Hematopoietic multipotent progenitor cell treated with erythropoietin and hydrocortisone succinate and interleukin-3 and kit ligand, for 6 days (in vitro differentiated cells): Measurements from ENCODE around the gene ZNF205.

ENCODE experiments used
- DNase-seq: peaks from one replicate; pipeline ENCODE4 v3.0.0-alpha.2; 2015

Gene ZNF205

DNA sequence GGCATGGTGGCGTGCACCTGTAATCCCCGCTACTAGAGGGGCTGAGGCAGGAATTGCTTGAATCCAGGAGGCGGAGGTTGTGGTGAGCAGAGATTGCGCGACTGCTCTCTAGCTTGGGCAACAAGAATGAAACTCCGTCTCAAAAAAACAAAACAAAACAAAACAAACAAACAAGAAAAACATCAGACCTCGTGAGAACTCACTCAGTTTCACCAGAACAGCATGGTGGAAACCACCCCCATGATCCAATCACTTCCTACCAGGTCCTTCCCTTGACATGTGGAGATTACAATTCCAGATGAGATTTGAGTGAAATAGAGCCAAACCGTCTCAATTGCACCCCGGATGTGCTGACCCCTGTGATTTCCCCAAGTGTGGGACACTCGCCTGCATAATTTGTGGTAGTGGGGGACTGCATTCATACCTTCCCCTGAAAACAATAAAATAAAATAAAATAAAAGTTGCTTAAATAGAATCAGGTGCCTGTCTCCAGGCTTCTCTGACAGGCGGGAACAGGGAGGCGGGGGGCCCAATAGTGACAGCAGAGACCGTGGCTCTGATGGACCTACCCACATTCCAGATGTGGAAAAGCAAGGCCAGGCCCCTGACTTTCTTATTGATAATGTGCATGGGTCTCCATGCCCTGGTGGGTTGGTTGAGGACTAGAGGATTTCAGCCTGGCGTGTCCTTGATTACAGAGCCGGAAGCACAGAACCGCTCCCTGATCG is 26.4 kb upstream of the ZNF205 start:
- DNase-seq: no peak

DNA sequence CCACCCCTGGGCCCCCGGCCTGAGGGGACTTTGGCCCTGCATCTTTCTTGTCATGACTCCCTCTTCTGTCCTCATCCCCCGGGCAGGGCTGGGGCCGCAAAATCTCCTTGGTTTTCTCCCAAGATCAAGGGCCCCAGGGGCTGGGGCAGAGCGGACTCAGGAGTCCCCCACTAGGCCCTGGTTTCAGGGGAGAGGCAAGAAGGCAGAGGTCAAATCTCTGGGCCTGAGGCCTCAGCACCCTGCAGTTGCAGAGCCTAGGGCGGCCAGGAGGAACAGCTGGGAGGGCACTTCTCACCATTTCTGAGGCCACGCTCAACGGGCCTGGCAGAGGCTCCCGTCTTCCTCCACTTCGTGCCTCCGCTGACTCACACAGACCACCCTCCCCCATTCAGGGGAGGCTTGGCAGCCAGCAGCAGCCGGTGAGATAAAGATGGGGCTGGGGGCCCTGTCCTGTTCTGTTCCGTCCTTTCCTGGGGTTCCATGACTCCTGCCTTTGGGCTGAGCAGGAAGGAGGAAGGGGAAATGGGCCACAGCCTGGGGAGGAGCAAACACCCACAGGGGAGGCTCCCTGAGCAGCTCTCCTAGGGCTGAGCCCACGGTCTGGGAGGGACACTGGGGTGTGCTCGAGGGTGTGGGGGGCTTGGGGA is 25.7 kb upstream of the ZNF205 start:
- DNase-seq: peak; percentile 48

DNA sequence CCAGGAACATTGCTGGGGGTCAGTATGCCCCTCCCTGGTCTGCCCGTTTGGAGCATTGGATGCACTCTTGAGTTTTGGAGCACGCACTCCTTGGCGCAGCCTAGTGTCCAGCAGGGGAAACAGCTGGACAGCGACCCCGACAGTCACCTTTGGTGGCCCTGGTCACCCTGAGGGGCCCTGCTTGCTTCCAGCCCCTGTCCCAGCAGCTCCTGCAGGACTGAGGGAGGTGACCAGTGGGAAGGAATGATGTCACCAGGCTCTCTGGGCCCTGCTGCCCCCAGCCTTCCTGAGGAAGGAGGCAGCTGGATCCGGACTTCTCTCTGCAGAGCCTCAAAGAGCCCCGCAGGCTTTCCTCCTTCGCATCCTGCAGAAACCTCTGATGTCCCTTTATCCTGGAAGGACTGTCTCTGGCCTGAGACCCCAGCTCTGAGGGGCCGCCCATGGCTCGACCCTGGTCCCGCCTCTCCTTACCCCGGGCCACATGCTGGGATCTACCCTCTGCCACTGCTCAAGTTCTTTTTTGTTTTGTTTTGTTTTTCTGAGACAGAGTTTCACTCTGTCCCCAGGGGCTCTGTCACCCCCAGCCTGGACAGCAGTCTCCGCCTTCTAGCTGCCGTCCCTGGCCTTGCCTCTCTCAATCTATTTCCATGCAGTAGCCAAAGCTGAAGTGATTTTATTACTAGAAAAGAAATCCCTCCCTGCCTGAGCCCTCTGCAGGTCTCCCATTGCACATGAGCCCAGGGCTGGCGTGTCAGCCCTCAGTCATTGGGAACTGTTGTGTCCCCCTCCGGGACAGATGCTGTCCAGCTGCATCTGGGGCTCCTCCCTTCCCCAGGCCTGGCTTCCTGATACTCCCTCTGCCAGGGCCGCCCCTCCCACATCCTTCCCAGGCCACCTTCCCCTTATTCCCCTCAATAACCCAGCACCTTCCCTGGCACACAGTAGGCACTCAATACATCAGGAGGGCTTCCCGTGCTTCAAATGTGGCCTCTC is 24.8 kb upstream of the ZNF205 start:
- DNase-seq: peak; percentile 47

DNA sequence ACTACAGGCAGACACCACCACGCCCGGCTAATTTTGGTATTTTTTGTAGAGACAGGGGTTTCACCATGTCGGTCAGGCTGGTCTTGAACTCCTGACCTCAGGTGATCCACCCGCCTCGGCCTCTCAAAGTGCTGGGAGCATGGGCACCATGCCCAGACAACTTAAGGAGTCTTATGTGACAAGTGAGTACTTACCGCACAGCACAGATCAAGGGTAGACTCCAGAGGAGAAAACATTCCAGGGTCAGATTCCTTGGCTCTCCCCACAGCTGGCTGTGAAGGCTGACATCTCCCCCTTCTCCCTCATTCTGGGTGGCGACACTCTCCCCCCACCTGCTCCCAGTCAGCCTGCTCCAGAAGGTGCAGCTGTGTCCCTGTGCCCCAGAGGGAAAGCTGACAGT is 23.9 kb upstream of the ZNF205 start:
- DNase-seq: no peak

DNA sequence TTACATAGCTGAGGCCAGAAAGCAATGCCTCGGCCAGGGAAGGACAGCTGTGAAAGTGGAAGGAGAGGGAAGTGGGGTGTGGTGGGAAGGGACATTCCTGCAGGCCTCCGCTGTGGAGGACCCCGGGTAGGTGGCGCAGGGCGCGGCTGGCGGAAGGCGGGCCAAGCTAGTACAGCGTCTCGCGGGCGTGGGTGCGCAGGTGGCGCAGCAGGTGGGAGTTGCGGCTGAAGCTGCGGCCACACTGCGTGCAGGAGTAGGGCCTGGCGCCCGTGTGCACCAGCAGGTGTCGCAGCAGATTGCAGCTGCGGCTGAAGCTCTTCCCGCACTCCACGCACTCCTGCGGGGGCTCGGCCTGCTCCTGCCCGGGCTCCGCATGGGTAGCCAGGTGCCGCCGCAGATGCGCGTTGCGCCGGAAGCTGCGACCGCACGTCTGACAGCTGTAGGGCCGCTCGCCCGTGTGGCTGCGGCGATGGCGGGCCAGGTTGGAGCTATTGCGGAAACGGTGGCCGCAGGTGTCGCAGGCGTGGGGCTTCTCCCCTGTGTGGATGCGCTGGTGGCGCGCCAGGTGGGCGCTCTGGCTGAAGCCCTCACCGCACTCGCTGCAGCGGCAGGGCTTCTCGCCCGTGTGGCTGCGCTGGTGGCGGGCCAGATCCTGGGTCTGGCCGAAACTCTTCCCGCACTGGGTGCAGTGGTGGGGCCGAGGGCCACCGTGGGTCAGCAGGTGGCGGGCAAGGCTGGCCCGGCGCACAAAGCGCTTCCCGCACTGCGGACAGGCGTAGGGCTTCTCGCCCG is 23.3 kb upstream of the ZNF205 start:
- DNase-seq: no peak

DNA sequence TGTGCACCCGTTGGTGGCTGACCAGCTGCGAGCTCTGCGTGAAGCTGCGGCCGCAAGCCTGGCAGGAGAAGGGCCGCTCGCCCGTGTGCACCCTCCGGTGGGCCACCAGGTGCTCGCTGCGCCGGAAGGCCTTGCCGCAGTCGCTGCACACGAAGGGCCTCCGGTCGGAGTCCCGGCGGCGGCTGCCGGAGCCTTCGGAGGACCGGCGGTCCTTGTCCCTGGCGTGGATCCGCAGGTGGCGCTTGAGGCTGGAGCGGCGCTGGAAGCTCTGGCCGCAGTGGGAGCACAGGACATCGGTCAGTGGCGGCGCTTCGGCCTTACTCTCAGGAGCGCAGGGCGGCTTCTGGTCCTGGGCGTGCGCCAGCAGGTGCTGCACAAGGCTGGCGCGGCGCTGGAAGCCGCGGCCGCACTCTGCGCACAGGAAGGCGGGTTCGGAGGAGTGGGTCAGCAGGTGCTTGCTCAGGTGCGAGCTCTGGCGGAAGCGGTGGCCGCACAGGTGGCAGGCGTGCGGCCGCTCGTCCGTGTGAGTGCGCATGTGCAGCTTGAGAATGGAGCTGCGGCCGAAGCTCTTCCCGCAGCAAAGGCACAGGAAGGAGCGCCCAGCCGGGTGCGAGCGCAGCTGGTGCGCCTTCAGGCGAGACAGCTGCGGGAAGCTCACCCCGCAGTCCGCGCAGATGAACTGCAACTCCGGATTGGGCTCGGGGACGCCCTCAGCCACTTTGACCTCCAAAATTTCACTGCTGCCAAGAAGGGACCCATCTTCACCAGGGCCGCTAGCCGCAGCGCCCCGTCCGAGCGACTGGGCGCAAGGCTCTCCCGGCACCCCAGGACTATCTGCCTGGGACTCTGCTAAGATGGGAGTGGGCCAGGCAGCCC is 22.4 kb upstream of the ZNF205 start:
- DNase-seq: no peak

DNA sequence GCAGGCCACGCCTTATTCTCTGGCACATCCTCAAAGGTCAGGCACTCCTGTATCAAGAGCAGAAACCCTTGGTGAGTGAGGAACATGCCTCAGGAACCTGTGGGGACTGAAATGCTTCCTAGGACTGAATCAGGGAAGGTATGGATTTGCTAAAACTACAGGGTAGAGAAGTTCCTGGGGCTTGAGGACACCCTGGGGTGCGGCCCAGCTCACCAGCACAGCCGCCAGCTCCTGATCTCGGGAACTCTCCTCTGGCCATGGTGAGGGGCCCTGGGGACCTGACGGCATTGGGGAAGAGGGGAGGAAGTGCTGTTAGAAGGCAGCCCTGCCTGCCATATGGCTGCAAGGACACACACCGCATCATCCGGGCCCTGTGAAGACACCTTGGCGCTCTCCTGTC is 20.8 kb upstream of the ZNF205 start:
- no peak for DNase-seq

DNA sequence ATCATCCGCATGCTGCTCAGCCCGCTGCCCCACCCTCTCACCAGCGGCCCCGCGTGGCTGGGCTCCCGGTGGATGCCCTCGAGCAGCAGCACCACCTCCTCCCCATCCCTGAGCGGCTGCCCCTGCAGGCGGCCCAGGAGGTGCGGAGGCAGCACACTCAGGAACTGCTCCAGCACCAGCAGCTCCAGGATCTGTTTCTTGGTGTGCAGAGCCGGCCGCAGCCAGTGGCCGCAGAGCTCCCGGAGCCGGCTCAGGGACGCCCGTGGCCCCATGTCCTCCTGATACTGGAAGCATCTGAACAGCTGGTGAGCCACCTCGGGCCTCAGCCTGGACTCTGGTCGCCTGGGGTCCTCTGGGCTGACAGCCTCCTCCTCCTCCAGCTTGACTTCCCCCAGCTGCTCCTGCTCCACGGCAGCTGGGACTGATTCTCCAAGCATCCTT is 19.9 kb upstream of the ZNF205 start:
- no peak for DNase-seq

DNA sequence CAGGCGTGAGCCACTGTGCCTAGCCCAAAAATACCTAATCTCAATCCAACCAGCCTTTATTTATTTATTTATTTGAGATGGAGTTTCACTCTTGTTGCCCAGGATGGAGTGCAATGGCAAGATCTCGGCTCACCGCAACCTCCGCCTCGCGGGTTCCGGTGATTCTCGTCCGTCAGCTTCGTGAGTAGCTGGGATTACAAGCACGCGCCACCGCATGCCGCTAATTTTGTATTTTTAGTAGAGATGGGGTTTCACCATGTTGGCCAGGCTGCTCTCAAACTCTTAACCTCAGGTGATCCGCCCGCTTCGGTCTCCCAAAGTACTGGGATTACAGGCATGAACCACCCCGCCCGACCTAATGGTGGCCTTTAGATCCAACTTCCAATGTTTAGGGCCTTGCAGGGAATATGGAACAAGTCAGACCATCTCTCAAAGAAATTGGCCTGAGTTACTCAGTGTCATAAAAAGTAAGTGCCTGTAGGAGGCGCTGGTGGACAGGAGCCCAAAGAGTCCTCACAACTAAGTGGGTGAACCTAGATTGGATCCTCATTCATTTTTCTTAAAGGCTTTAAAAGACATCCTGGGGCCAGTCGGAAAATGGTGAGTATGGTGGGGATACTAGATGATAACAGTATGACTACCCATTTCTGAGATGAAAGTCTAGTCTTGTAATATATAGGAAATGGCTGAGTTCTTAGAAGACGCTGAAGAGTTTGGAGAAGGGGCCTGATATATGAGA is 17.9 kb upstream of the ZNF205 start:
- peak; percentile 78 for DNase-seq

DNA sequence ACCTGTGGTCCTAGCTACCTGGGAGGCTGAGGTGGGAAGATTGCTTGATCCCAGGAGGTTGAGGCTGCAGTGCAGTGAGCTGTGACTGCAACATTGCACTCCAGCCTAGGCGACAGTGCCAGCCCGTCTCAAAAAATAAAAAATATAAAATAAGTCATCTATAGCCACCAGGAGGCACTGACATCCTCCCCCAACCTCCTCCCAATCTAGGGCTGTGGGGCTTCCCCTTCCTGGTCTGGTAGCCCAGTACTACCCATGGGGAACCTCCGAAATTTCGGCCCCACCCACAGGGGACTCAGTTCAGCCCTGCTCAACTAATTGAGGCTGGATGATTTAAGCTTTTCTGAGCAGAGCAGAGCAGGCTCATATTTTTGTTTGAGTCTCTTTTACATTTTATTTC is 16.5 kb upstream of the ZNF205 start:
- DNase-seq: peak; percentile 88

DNA sequence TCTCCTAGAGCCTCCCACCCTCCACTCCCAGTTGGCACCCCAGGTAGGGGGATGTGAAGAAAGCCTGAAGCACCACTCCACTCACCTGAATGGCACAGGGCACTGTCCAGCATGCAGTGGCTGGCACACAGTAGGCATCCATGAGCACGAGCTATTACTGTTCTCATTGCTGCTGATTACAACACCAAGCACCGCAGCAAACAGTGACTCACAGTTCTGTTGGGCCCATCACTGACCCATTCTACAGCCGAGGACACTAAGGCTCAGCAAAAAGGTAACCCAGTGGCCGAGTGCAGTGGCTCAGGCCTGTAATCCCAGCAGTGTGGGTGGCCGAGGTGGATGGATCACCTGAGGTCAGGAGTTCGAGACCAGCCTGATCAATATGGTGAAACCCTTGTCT is 16.0 kb upstream of the ZNF205 start:
- no peak for DNase-seq

DNA sequence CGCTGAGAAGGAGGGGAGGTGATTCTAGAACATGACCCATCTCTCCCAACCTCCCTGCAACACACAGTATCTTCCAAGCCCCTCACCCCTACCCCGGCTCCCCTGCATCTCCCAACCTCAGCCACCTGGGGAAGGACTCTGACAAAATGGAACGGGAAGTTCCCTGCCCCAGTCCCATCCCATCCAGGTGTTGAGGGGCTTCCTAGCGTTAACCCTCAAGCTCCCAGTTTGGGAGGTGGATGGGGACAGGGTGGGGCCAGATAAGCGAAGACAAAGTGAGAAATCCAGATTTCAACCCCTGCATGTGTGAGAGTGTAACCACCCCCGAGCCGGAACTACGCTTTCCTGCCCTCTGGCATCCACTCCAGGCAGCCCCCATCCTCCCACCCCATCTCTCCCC is 15.1 kb upstream of the ZNF205 start:
- no peak for DNase-seq

DNA sequence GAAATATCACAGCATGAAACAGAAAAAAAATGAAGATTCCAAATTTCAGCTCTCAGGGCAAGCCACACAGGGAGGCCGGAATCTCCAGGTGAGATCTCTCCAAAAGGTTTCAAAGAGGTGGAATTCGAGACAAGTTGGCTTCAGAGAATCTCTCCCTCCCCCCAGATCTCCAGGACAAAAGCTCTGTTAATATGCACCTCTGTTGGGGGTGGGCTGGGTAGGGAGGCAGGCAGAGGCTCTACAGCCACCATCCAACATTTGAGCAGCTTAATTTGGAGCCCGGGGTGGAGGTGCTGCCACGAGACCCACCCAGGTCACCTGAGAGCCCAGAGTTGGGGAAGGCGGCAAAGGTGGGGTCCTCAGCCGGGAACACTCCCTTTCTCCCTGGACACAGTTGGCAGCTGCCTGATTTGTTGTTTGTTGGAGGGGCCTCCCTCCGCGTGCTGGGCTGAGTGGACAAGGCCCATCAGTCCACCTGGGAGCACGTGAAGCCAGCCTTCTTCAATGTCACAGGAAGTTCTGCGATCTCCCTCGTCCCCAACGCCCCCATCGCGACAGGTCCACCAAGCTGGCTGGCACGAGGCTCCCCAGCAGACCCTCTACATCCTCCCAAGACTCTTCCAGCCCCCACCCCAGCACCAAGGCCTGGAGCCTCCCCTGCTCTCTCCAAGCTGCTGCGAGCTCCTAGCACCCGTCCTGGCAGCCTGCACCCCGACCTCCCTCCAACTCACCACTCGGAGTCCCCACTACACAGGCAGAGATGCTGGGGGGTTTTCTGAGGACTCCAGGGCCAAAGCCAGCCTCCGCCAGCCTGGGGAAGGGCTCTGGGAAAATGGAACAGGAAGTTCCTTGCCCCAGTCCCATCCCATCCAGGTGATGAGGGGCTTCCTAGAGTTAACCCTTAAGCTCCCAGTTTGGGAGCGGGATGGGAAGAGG is 13.7 kb upstream of the ZNF205 start, which contains the start of gene ZSCAN10:
Gene ZSCAN10, minus strand, starts transcription at position 836 of the 936 bp plus-strand sequence. CDS start 6,357 bp downstream, outside the sequence.
- DNase-seq: no peak

DNA sequence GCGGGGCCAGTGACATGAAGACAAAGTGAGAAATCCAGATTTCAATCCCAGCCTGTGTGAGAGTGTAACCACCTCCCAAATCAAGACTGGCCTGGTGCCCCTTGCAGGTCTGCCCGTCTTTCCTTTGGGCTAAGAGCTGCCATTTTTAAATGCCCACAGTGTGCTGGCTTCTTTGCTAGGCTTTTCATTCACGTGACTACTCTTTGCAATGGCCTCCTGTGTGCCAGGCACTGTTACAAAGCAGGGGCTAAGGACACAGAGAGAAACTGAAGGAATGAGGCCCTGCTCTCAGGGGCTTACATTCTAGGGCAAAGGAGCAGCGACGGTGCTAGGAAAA is 13.0 kb upstream of the ZNF205 start:
- no peak for DNase-seq

DNA sequence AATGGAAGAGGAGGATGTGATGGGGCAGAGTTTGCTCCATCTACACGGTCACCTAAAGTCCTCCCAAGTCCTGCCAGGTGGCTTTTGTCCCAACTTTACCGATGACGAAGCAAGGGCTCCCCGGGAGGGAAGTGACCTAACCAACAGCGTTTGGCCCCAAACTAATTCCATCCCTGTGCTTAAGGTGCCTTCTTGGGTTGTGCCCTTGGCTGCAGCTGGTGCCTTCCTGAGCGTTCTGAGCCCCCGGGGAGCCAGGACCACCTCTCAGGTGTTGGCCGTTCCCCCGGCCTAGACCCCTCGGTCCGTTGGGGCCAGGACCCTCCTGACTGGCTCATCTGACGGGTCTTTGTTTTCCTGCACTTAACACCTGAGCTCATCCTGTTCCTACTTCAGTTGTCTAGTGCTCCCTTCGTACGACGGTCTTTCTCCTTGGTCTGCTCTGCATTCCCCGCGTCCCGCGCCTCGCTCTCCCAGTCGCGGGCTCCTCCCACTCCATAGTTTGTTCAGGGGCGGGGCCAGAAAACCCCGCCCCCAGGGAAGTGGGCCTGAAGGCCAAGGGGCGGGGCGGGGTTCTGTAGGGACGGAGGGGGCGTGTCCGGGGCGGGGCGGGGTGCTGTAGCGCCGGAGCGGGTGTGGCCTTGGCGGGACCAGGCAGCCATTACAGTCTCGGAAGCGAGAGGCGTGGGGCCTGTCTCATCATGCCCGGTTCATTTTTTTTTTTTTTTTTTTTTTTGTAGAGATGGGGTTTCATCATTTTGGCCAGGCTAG is 12.5 kb upstream of the ZNF205 start:
- DNase-seq: peak; percentile 99

DNA sequence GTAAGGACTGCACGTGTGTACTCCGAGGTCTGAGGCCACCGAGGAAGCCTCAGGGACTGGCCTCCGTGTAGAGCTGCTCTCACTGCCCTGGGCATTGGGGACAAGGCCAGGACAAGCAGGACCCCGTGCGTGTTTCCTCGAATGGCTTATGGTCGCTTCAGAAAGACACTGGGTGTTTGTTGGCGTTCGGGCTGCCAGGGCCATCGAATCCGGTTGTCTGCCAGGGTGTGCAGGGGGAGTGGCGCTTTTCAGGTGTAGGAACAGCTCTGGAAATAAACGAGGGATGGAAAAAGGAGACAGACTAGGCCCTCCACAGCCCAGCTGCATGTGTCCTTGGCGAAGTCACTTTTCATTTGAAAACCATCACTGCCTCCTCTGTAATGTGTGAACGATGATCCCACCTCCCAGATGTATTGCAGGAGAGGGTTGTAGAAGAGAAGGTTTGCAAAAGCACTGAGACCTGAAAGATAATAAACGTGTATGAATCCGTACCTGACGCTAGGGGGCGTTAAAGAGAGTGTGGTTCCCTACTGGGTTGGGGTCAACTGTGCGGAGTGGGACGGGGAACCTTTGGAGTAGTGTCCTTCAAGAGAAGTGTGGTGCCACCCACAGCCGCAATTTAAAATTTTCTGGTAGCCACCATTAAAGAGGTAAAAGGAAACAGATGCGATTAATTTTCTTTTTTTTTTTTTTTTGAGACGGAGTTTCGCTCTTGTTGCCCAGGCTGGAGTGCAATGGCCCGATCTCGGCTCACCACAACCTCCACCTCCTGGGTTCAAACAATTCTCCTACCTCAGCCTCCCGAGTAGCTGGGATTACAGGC is 11.2 kb upstream of the ZNF205 start:
- DNase-seq: peak; percentile 90

DNA sequence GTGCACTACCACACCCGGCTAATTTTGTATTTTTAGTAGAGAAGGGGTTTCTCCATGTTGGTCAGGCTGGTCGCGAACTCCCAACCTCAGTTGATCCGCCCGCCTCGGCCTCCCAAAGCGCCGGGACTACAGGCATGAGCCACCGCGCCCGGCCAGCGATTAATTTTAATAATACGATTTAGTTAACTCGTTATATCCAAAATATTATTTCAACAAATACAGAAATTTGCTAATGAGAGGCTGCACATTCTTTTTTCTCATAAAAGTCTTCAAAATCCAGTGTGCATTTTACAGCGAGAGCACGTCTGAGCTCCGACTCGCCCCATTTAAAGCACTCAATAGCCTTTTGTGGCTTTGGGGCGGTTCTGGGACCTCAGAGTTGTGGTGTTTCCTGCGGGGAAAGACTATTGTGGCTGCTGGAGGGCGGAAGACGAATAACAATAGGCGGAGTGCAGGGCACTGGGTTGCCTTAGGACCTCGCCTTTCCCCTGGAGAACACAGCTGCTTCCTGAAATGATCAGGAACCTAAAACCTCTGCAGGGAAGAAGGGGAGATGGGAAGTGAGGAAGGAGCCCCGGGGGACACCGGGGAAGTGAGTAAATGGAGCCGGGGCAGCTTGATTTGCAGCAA is 10.4 kb upstream of the ZNF205 start:
- peak; percentile 77 for DNase-seq
